GM12874 (cell line): ENCODE measurements around the gene DYSF.

Experiments used
- TF ChIP-seq, protein P1 (sequence below): IDR thresholded peaks from 2 replicates; pipeline ENCODE4 v1.5.1; 2011; ENCODE audit warnings: low read depth, mild to moderate bottlenecking, control low read depth, low read length, moderate library complexity; ENCODE audit not compliant: insufficient read depth

DYSF gene

DNA sequence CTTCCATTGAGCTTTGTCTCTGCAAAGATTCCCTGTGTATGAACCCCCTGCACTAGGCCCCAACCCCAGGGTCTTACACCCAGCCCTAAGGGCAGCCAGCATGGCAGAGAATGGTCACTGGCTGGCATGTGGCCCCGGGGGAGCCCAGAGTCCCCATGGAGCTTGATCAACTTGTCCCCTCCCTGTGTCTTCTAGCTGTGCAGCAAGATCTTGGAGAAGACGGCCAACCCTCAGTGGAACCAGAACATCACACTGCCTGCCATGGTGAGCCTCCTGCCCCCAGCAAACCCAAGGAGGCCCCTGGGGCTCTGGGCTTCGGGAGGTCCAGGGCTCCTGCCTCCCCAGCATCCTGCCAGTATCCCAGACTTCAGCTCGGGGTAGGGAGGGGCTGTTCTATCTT is 81.5 kb downstream of the DYSF start:
- TF ChIP-seq, protein P1, sequence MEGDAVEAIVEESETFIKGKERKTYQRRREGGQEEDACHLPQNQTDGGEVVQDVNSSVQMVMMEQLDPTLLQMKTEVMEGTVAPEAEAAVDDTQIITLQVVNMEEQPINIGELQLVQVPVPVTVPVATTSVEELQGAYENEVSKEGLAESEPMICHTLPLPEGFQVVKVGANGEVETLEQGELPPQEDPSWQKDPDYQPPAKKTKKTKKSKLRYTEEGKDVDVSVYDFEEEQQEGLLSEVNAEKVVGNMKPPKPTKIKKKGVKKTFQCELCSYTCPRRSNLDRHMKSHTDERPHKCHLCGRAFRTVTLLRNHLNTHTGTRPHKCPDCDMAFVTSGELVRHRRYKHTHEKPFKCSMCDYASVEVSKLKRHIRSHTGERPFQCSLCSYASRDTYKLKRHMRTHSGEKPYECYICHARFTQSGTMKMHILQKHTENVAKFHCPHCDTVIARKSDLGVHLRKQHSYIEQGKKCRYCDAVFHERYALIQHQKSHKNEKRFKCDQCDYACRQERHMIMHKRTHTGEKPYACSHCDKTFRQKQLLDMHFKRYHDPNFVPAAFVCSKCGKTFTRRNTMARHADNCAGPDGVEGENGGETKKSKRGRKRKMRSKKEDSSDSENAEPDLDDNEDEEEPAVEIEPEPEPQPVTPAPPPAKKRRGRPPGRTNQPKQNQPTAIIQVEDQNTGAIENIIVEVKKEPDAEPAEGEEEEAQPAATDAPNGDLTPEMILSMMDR: no peak

DNA sequence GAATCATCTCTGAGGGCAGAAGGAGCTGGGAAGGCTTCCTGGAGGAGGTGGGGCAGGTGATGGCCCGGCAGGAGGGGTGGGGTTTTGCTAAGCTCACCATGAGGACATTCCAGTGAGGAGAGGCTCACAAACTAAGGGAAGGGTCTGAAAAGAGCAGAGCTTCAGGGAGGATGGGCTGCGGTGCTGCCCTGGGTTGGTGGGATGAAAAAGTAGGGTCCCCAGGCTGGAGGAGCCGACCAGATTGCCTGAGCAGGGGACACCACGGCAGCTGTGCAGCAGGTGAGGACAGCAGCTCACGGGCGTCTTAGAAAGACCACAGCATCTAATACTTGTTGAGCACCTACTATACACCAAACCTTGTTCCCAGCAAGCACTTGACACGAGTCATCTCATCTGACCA is 82.2 kb downstream of the DYSF start:
- TF ChIP-seq, protein P1: no peak

DNA sequence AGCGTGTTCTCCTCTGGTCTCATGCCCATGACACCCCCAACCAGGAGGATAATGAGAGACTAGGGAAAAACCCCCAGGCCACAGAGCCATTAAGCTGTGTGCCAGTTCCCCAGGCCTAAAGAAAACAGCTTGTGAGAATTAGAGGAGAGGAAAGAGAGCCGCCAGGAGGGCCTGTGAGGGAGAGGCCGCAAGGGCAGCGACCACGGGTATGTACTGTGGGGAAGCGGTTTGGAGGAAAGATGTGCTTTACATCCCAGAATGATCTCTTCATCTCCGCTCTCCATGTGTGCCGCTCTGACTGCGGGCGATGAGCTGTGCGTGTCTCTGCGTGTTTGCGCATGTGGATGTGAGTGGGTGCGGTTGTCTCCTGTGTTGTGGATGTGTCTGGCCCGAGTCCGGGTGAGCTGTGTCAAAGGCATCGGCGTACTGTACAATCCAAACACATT is 82.9 kb downstream of the DYSF start:
- TF ChIP-seq, protein P1: no peak

DNA sequence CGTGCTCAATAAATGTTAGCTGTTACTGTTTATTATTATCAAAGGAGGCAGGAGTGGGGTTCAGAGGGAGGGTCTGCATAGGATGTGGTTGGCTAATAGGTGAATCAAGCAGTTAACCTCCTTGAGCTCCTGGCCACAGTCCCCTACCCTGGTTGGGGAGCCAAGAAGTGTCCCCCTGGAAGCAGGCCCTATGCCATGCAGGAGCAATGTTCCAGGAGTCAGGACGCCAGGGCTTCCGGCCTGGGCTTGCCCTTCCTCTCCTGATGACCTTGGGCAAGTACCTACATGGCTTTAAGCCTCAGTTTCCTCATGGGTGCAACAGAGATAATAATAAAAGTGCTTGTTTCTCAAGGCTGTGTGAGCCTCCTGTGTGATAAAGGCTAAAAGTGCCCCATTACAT is 84.9 kb downstream of the DYSF start:
- TF ChIP-seq, protein P1: no peak

DNA sequence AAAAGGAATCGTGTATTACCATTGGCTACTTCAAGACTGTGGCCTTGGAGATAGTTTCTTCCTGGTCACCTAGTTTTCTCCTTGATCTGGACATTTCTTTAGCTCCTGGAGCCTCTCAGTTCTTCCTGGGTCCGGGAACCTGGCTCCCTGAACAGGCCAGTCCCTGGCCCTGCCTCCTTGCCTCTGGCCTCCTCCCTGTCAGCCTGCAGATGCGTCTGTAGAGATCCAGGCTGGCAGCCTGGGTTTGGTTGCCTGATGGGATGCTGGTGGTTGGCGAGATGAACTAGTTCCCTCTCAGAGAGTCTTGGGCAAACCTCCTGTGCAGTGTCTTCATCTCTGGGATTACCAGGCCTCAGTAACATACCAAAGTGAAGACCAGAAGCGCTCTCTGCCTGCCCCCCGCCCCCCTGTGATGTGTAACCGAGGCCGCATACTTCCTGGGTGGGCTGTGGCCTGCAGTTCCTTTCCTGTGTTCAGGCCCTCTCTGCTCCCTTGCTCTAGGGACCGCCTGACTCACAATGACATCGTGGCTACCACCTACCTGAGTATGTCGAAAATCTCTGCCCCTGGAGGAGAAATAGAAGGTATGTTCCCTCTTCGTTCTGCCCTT is 85.4 kb downstream of the DYSF start:
- TF ChIP-seq, protein P1: no peak

DNA sequence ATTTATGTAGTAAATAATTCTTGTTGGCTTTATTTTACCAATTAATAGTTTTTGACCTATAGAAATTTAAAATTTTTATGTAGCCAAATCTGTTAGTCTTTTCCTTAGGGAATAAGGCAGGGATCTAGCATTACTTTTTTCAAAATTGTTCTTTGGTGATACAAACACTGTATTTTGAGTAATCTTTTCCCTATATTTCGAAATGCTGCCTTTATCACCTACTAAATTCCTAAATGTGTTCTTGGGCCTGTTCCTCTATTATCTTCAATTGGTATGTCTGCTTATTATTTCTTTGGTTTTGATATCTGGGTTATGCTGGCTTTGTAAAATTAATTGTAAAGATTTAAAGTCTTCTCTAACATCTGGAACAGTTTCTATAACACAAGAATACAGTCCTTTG is 87.5 kb downstream of the DYSF start:
- TF ChIP-seq, protein P1: no peak

DNA sequence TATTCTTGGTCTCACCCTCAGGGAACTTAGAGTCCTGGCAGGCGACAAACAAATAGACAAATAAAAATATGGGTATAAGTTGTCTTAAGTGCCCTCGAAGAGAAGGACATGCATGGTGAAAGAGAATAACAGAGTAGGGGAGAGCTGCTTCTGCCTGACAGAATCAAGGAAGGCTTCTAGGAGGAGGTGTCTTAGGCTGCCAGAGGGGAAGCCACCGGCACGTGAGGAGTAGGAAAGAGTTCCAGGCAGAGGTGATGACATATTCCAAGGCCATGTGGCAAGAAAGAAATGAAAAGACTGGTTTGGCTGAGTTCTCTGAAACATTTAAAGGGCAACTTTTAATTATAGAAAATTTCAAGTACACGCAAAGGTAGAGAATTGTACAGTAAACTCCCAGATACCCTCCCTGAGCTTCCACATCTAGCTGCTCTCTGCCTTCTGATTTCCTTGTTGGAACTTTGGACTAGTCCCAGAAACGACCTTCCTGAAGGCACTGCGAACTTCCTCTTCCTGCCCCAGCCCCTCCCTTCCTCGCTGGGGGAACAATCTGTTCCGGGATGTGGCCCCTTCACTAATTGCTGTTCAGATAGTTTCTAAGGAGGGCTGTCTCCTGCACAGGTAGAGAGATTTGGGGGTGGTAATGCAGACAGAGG is 91.7 kb downstream of the DYSF start:
- TF ChIP-seq, protein P1: no peak
